B cell (primary cell): ENCODE data around the gene GFPT2. TPM values are rescaled to one million over a fixed set of nuclear protein-coding genes. Genes with fewer than 3 reads are reported as not detected.

ENCODE experiments used
- ATAC-seq: fragments of 200-7000 bp; cut with Tn5 transposase; one replicate; pipeline ENCODE4 v1.10.0; 2021; ENCODE audit warnings: low read depth, mild to moderate bottlenecking, moderate number of reproducible peaks, moderate library complexity
- CTCF ChIA-PET: fragments of 350-600 bp; sonication (Branson Sonifier 250); formaldehyde crosslinking; loops from one replicate; lab custom pipeline; 2021; ENCODE audit warnings: antibody characterized with exemption, inconsistent platforms; lab: Charles Lee
- POLR2A ChIA-PET: fragments of 350-600 bp; sonication (Branson Sonifier 250); formaldehyde crosslinking; loops from one replicate; lab custom pipeline; 2021; ENCODE audit warnings: antibody characterized with exemption; lab: Charles Lee
- DNase-seq: peaks from one replicate; pipeline ENCODE4 v3.0.0; 2013
- H2AFZ ChIP-seq: 2 replicates; pipeline ENCODE4 v1.6.1; 2012; ENCODE audit warnings: mild to moderate bottlenecking, low read depth, low read length; ENCODE audit not compliant: insufficient read depth, poor library complexity, severe bottlenecking
- H3K27ac ChIP-seq, 2 donors: 1 replicate in 1 of 2; 2 replicates in 1 of 2; pipeline ENCODE4 v1.5.1; 2012 to 2013; ENCODE audit warnings: low read length in 2 of 2, mild to moderate bottlenecking in 2 of 2, moderate library complexity in 1 of 2
- H3K27me3 ChIP-seq, 4 experiments: fragments of 200-600 bp in 1 of 4; sonication (generic) in 1 of 4; replicated peaks in 1 of 4; 1 replicate in 2 of 4; 2 replicates in 2 of 4; pipeline versions ENCODE4 v1.6.1 to v1.7.0; 2013 to 2016; ENCODE audit warnings: low read length in 3 of 4, mild to moderate bottlenecking in 2 of 4, mixed read lengths in 1 of 4, moderate library complexity in 1 of 4; ENCODE audit not compliant: insufficient read depth in 4 of 4, control insufficient read depth in 3 of 4; ENCODE audit errors: control extremely low read depth in 1 of 4
- H3K36me3 ChIP-seq, 2 experiments: replicated peaks in 1 of 2; 1 replicate in 1 of 2; 2 replicates in 1 of 2; pipeline versions ENCODE4 v1.6.1 to v1.7.1; 2013; ENCODE audit warnings: low read length in 1 of 2; ENCODE audit not compliant: insufficient read depth in 2 of 2, control insufficient read depth in 1 of 2; ENCODE audit errors: control extremely low read depth in 1 of 2, extremely low read depth in 1 of 2
- H3K4me1 ChIP-seq, 2 donors: fragments of 200-600 bp in 1 of 2; sonication (generic) in 1 of 2; 1 replicate in 1 of 2; 2 replicates in 1 of 2; pipeline versions ENCODE4 v1.5.1 to v1.6.1; 2013 to 2017; ENCODE audit warnings: low read length in 2 of 2; ENCODE audit not compliant: control insufficient read depth in 2 of 2, insufficient read depth in 2 of 2
- H3K4me2 ChIP-seq: replicated peaks from 2 replicates; pipeline ENCODE3; 2012; ENCODE audit warnings: mild to moderate bottlenecking, low read depth, low read length; ENCODE audit not compliant: poor library complexity, severe bottlenecking
- H3K4me3 ChIP-seq, 5 experiments: fragments of 200-600 bp in 1 of 5; sonication (generic) in 1 of 5; 1 replicate in 3 of 5; 2 replicates in 2 of 5; pipeline versions ENCODE4 v1.5.1 to v1.7.0; 2011 to 2016; ENCODE audit warnings: low read length in 4 of 5, mild to moderate bottlenecking in 4 of 5, low read depth in 2 of 5, control low read depth in 1 of 5, moderate library complexity in 1 of 5; ENCODE audit not compliant: insufficient read depth in 1 of 5; ENCODE audit errors: control extremely low read depth in 1 of 5, extremely low read depth in 1 of 5
- H3K79me2 ChIP-seq: fragments of 200-600 bp; sonication (generic); one replicate; pipeline ENCODE4 v1.6.0; 2016; ENCODE audit warnings: low read length; ENCODE audit not compliant: control insufficient read depth, insufficient read depth
- H3K9ac ChIP-seq: fragments of 200-600 bp; sonication (generic); 2 replicates; pipeline ENCODE4 v1.6.1; 2017; ENCODE audit warnings: mild to moderate bottlenecking, low read length, moderate library complexity
- H3K9me3 ChIP-seq, 3 donors: one replicate each; pipeline versions ENCODE4 v1.6.1 to v1.7.1; 2013; ENCODE audit warnings: low read length in 2 of 3; ENCODE audit not compliant: control insufficient read depth in 2 of 3, insufficient read depth in 1 of 3; ENCODE audit errors: control extremely low read depth in 1 of 3
- H4K20me1 ChIP-seq: 2 replicates; pipeline ENCODE4 v1.6.0; 2012; ENCODE audit warnings: mild to moderate bottlenecking, low read length; ENCODE audit not compliant: insufficient read depth, control insufficient read depth, poor library complexity, severe bottlenecking
- H3K27ac Mint-ChIP-seq: one replicate; pipeline ENCODE4 v1.8.0; 2021; ENCODE audit warnings: mixed read lengths
- H3K27me3 Mint-ChIP-seq: one replicate; pipeline ENCODE4 v1.8.0; 2021; ENCODE audit warnings: mixed read lengths
- H3K4me1 Mint-ChIP-seq: one replicate; pipeline ENCODE4 v1.8.0; 2021; ENCODE audit warnings: mixed read lengths
- H3K4me3 Mint-ChIP-seq: one replicate; pipeline ENCODE4 v1.8.0; 2021; ENCODE audit warnings: mixed read lengths
- H3K9me3 Mint-ChIP-seq: one replicate; pipeline ENCODE4 v1.8.0; 2022; ENCODE audit warnings: mixed read lengths; ENCODE audit not compliant: insufficient read depth
- CTCF ChIP-seq: fragments of 200-600 bp; IDR thresholded peaks from one replicate; pipeline ENCODE4 v1.8.0; 2022; ENCODE audit warnings: antibody characterized with exemption, mild to moderate bottlenecking
- EZH2 ChIP-seq: IDR thresholded peaks from 2 replicates; pipeline ENCODE4 v1.6.1; 2012; ENCODE audit warnings: borderline replicate concordance, low read depth, mild to moderate bottlenecking, moderate library complexity, low read length; ENCODE audit not compliant: insufficient read depth, poor library complexity, severe bottlenecking
- WGBS: methylation state at CpG from one replicate; pipeline ENCODE4 v1.1.5; 2013; ENCODE audit warnings: missing lambda C conversion rate; ENCODE audit not compliant: insufficient coverage; 5-methylcytosine and 5-hydroxymethylcytosine counted together
- intact Hi-C: fragments of 100-400 bp; cut with micrococcal nuclease; formaldehyde crosslinking; loops from one replicate; pipeline ENCODE4 v1.10.0; 2022
- polyA plus RNA-seq: library from polyadenylated mRNA; depleted of rRNA; stranded (reverse); fragments of >200 nt; gene quantifications from 2 replicates; pipeline ENCODE4 v1.2.3, GENCODE V29; 2012
- total RNA-seq, 2 donors: library from RNA; stranded (reverse); fragments of 120-200 nt in 1 of 2; gene quantifications; 1 replicate in 1 of 2; 2 replicates in 1 of 2; pipeline versions ENCODE4 v1.2.3 to v1.2.4, GENCODE V29; 2013 to 2022

Gene GFPT2
- total and polyA plus RNA-seq, 2 donors (not counting 1 experiment from before 2014, with no cell fraction given) = 0.03 to 2.8 TPM

- Histone ChIP-seq H4K20me1 (no peaks in the 10 kb centered on the region), H2AFZ (no peak overlapping the region), H3K4me3 (no peak overlapping the region), H3K4me1 (no peaks in the 10 kb centered on the region), H3K4me2 (no peak overlapping the region), H3K27ac (no peak overlapping the region), H3K36me3 (no peaks in the 10 kb centered on the region), H3K79me2 (no peaks in the 10 kb centered on the region), H3K9ac (no peak overlapping the region), H3K27me3 (no peaks in the 10 kb centered on the region), H3K9me3 (peaks cover 0 to 4% (median 0%) of the 10 kb centered on the region in 3 donors)
- TF ChIP-seq EZH2 (no peak), CTCF (no peak)
- DNase-seq = no peak
- ChIA-PET CTCF (interaction anchor here (0.8 kb wide), 1 partner anchor 8 kb away, joined by 3 read pairs; no protein-coding TSS in a partner anchor), POLR2A (interaction anchor here (0.6 kb wide), 1 partner anchor 28 kb away, joined by 7 read pairs; no protein-coding TSS in a partner anchor)
- ATAC-seq = no peak
- no peaks in the 10 kb centered on the region for H3K27me3 Mint-ChIP-seq
- WGBS = 95% methylated on average over 11 of the region's 11 CpGs
- H3K9me3 Mint-ChIP-seq = no peaks in the 10 kb centered on the region
- no peak overlapping the region for H3K4me3 Mint-ChIP-seq
- intact Hi-C loops = no loop called here
- H3K4me1 Mint-ChIP-seq = no peaks in the 10 kb centered on the region
- H3K27ac Mint-ChIP-seq = no peak overlapping the region
Measured at GRCh38 chr5:180311216-180311615, 41.9 kb downstream of the GFPT2 start.

GRCh38 chr5:180306796-180307195 is 46.3 kb downstream of the GFPT2 start:
- no peak overlapping the region for H3K9ac ChIP-seq
- no peak for ATAC-seq
- no peak overlapping the region for H3K4me3 Mint-ChIP-seq
- H3K79me2 ChIP-seq = no peaks in the 10 kb centered on the region
- CTCF ChIA-PET = interaction anchor here (0.5 to 2.2 kb wide), 2 partner anchors 9 to 80 kb away, joined by 3 to 8 read pairs; no protein-coding TSS in a partner anchor
- H4K20me1 ChIP-seq = no peaks in the 10 kb centered on the region
- POLR2A ChIA-PET = no interaction called here
- no peak overlapping the region for H2AFZ ChIP-seq
- intact Hi-C loops = no loop called here
- H3K4me1 Mint-ChIP-seq = no peaks in the 10 kb centered on the region
- peaks cover under 1% of the 10 kb centered on the region for H3K27me3 Mint-ChIP-seq
- H3K4me3 ChIP-seq = no peak overlapping the region
- H3K27me3 ChIP-seq = no peaks in the 10 kb centered on the region
- TF ChIP-seq CTCF = no peak
- no peak for TF ChIP-seq EZH2
- H3K27ac Mint-ChIP-seq = no peak overlapping the region
- H3K4me1 ChIP-seq = no peaks in the 10 kb centered on the region
- H3K9me3 Mint-ChIP-seq = no peaks in the 10 kb centered on the region
- H3K9me3 ChIP-seq = no peaks in the 10 kb centered on the region
- no peak overlapping the region for H3K27ac ChIP-seq
- no peak for DNase-seq
- no peak overlapping the region for H3K4me2 ChIP-seq
- 94% methylated on average over 8 of the region's 8 CpGs for WGBS
- H3K36me3 ChIP-seq = no peaks in the 10 kb centered on the region
